Superior temporal gyrus (tissue), 1 donor: ENCODE data around the gene CASKIN1.
"Not testable (repeated sequence)": the region's sequence is repeated elsewhere in the genome, so short reads cannot be mapped to it uniquely, and the experiment has no call there.

Experiments
- DNase-seq: peaks from one replicate; pipeline ENCODE4 v3.0.0-alpha.2; 2016; ENCODE audit errors: extremely low spot score

CASKIN1 gene

DNA sequence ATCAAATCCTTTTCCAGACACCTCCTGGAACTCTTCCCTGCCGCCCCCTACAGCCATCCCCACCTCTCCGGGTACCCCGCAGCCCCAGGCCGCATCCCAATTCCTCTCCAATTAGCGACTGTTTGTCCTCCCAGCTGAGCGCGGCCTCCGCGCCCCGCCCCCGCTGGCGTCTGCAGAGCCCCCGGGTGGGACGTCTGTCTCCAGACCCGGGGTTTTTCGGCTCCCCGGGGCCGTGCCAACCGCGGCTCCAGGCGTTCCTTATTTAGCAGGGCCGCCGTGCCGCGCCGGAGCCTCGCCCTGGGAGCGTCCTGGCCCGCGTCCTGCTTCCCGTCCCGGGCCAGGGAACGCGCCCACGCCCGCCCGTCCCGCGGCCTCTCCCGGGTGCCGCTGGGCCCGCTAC is 61.3 kb downstream of the CASKIN1 start:
- not testable (repeated sequence) for DNase-seq

DNA sequence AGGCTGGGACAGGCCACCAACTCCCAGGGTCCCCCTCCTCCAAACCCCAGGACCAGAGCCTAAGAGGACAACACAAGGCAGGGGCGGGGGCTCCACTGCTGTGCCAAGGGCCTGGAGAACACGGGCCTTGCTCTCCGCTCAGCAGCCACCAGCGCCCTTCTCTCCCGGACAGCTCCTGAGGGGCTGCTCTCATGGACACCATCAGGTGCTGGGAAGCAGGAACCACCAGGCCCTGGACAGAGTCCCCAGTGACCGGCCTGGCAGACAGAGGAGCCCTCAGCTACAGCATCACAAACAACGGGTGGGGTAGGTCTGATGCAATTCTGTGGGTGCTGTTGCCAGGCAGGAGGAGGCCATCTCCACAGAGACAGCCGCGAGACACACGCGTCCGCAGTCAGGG is 62.6 kb downstream of the CASKIN1 start:
- not testable (repeated sequence) for DNase-seq

GRCh38 chr16:2129890-2130447 is 66.4 kb downstream of the CASKIN1 start:
- DNase-seq: not testable (repeated sequence)

DNA sequence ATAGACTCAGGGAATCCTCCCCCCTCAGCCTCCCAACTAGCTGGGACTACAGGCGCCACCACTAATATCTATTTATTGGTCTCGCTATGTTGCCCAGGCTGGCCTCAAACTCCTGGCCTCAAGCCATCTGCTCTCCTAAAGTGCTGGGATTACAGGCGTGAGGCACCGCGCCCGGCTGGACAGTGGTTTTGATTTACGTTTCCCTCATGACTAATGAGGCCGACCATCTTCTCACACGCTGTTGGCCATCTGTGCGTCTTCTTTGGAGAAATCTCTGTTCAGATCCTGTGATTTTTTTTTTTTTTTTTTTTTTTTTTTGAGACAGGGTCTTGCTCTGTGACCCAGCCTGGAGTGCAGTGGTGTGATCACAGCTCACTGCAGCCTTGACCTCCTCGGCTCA is 67.2 kb downstream of the CASKIN1 start:
- not testable (repeated sequence) for DNase-seq

DNA sequence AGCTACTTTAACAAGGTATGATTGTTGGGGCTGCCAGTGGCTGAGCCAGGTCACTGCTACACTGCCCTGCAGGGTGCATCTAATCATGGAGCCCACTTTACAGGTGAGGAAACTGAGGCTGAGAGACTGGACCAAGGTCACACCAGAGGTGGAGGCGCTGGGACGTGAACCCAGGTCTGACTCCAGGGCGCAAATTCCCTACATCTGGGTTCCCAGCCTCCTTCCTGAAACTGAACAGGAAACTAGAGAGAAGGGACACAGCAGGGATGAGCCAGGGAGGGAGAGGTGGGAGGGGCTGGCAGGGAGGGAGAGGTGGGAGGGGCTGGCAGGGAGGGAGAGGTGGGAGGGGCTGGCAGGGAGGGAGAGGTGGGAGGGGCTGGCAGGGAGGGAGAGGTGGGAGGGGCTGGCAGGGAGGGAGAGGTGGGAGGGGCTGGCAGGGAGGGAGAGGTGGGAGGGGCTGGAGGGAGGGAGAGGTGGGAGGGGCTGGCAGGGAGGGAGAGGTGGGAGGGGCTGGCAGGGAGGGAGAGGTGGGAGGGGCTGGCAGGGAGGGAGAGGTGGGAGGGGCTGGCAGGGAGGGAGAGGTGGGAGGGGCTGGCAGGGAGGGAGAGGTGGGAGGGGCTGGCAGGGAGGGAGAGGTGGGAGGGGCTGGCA is 68.7 kb downstream of the CASKIN1 start:
- not testable (repeated sequence) for DNase-seq
